MM.1S (cell line): ENCODE results near the gene PCDH9.

ENCODE experiments used
- DNase-seq: peaks from one replicate; pipeline ENCODE4 v3.0.0-alpha.2; 2015
- H2AFZ ChIP-seq: fragments of 300-600 bp; sonication (generic); 2 replicates; pipeline ENCODE4 v1.6.0; 2016; ENCODE audit warnings: antibody characterized with exemption, low read length
- H3F3A ChIP-seq: fragments of 300-600 bp; sonication (generic); 2 replicates; pipeline ENCODE4 v1.6.1; 2016; ENCODE audit warnings: mild to moderate bottlenecking, antibody characterized with exemption, low read length, moderate library complexity, mixed read lengths; ENCODE audit not compliant: insufficient read depth
- H3K27ac ChIP-seq: fragments of 300-600 bp; sonication (generic); 2 replicates; pipeline ENCODE4 v1.5.1; 2016; ENCODE audit warnings: mild to moderate bottlenecking, low read length
- H3K27me3 ChIP-seq: fragments of 300-600 bp; sonication (generic); replicated peaks from 2 replicates; pipeline ENCODE4 v1.6.0; 2016; ENCODE audit warnings: low read length; ENCODE audit not compliant: insufficient read depth
- H3K36me3 ChIP-seq: fragments of 300-600 bp; sonication (generic); replicated peaks from 2 replicates; pipeline ENCODE4 v1.6.1; 2016; ENCODE audit warnings: mild to moderate bottlenecking, low read length, mixed read lengths; ENCODE audit not compliant: insufficient read depth
- H3K4me1 ChIP-seq: fragments of 300-600 bp; sonication (generic); 2 replicates; pipeline ENCODE4 v1.6.1; 2016; ENCODE audit warnings: low read length, mixed read lengths
- H3K4me2 ChIP-seq: fragments of 300-600 bp; sonication (generic); 2 replicates; pipeline ENCODE4 v1.6.0; 2016; ENCODE audit warnings: low read depth, low read length
- H3K4me3 ChIP-seq: fragments of 300-600 bp; sonication (generic); 2 replicates; pipeline ENCODE4 v1.5.1; 2016; ENCODE audit warnings: low read length, mixed read lengths
- H3K79me2 ChIP-seq: fragments of 300-600 bp; sonication (generic); 2 replicates; pipeline ENCODE4 v1.6.1; 2016; ENCODE audit warnings: mixed run types, low read length, mixed read lengths
- H3K9ac ChIP-seq: fragments of 300-600 bp; sonication (generic); 2 replicates; pipeline ENCODE4 v1.6.1; 2016; ENCODE audit warnings: low read length, mixed read lengths
- H3K9me2 ChIP-seq: fragments of 300-600 bp; sonication (generic); replicated peaks from 2 replicates; pipeline ENCODE4 v1.6.1; 2016; ENCODE audit warnings: mild to moderate bottlenecking, low read length, mixed read lengths; ENCODE audit not compliant: insufficient read depth
- H3K9me3 ChIP-seq: fragments of 300-600 bp; sonication (generic); replicated peaks from 2 replicates; pipeline ENCODE4 v1.6.1; 2016; ENCODE audit warnings: mild to moderate bottlenecking, low read length, mixed read lengths; ENCODE audit not compliant: insufficient read depth
- H4K20me1 ChIP-seq: fragments of 300-600 bp; sonication (generic); 2 replicates; pipeline ENCODE4 v1.6.1; 2016; ENCODE audit warnings: mild to moderate bottlenecking, low read length, moderate library complexity, mixed read lengths; ENCODE audit not compliant: insufficient read depth
- EZH2 ChIP-seq: fragments of 300-600 bp; sonication (generic); optimal IDR thresholded peaks from 2 replicates; pipeline ENCODE3; 2017; ENCODE audit warnings: low read depth, mild to moderate bottlenecking, antibody characterized with exemption, low read length, mixed read lengths
- EZH2phosphoT487 ChIP-seq: fragments of 300-600 bp; sonication (generic); IDR thresholded peaks from 2 replicates; pipeline ENCODE4 v1.6.1; 2018; ENCODE audit warnings: antibody characterized with exemption, low read length
- TF ChIP-seq, protein P1 (sequence below): fragments of 300-600 bp; sonication (generic); IDR thresholded peaks from 2 replicates; pipeline ENCODE4 v1.5.1; 2016; ENCODE audit warnings: antibody characterized with exemption, low read length, mixed read lengths

PCDH9 gene

GRCh38 chr13:66362485-66362884 is 867.7 kb downstream of the PCDH9 start:
- H3K27me3 ChIP-seq: no peaks in the 10 kb centered on the region
- no peaks in the 10 kb centered on the region for H3K36me3 ChIP-seq
- no peaks in the 10 kb centered on the region for H3K4me1 ChIP-seq
- H3K9ac ChIP-seq: no peak overlapping the region
- H3K27ac ChIP-seq: no peak overlapping the region
- H3K9me3 ChIP-seq: no peaks in the 10 kb centered on the region
- H4K20me1 ChIP-seq: no peaks in the 10 kb centered on the region
- no peak for DNase-seq
- H3K4me3 ChIP-seq: no peak overlapping the region
- no peaks in the 10 kb centered on the region for H3K79me2 ChIP-seq
- no peaks in the 10 kb centered on the region for H3F3A ChIP-seq
- TF ChIP-seq, protein P1, sequence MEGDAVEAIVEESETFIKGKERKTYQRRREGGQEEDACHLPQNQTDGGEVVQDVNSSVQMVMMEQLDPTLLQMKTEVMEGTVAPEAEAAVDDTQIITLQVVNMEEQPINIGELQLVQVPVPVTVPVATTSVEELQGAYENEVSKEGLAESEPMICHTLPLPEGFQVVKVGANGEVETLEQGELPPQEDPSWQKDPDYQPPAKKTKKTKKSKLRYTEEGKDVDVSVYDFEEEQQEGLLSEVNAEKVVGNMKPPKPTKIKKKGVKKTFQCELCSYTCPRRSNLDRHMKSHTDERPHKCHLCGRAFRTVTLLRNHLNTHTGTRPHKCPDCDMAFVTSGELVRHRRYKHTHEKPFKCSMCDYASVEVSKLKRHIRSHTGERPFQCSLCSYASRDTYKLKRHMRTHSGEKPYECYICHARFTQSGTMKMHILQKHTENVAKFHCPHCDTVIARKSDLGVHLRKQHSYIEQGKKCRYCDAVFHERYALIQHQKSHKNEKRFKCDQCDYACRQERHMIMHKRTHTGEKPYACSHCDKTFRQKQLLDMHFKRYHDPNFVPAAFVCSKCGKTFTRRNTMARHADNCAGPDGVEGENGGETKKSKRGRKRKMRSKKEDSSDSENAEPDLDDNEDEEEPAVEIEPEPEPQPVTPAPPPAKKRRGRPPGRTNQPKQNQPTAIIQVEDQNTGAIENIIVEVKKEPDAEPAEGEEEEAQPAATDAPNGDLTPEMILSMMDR: no peak
- TF ChIP-seq EZH2phosphoT487 (no peak), EZH2 (no peak)
- no peak overlapping the region for H3K4me2 ChIP-seq
- no peak overlapping the region for H2AFZ ChIP-seq
- no peaks in the 10 kb centered on the region for H3K9me2 ChIP-seq

GRCh38 chr13:66359910-66360552 is 870.1 kb downstream of the PCDH9 start:
- Histone ChIP-seq H3K9ac (no peak overlapping the region), H3K27ac (no peak overlapping the region), H3K79me2 (no peaks in the 10 kb centered on the region), H2AFZ (no peak overlapping the region), H3K27me3 (no peaks in the 10 kb centered on the region), H3K4me3 (no peak overlapping the region), H3K4me2 (peak overlapping the region; percentile 15), H4K20me1 (no peaks in the 10 kb centered on the region), H3F3A (no peaks in the 10 kb centered on the region), H3K9me2 (no peaks in the 10 kb centered on the region), H3K9me3 (no peaks in the 10 kb centered on the region), H3K4me1 (no peaks in the 10 kb centered on the region), H3K36me3 (no peaks in the 10 kb centered on the region)
- peak; percentile 29 for DNase-seq
- TF ChIP-seq, protein P1: no peak
- TF ChIP-seq EZH2phosphoT487 (no peak), EZH2 (no peak)

DNA sequence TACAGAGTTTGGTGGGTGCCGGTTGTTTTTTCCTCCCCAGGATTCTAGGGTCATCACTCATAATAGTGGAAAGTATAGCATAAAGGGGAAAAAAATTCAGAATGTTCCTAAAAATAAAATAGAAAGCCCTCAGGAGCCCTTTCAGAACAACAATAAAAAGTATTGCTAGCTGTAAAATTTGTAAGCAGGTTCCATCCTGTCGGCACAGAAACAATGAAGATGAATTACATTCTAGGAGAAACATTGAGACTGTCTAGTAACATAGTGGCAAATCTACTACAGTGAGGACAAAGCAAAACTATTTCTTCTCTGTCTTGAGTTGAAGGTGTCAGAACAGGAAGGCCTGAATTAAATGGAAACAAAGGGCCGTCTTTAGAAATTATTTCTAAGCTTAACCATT is 870.7 kb downstream of the PCDH9 start:
- no peaks in the 10 kb centered on the region for H3K9me3 ChIP-seq
- H3K79me2 ChIP-seq: no peaks in the 10 kb centered on the region
- no peak overlapping the region for H3K9ac ChIP-seq
- H3K4me3 ChIP-seq: no peak overlapping the region
- no peaks in the 10 kb centered on the region for H3K4me1 ChIP-seq
- no peaks in the 10 kb centered on the region for H3K9me2 ChIP-seq
- no peaks in the 10 kb centered on the region for H3K27me3 ChIP-seq
- TF ChIP-seq, protein P1: no peak
- TF ChIP-seq EZH2: no peak
- no peak for TF ChIP-seq EZH2phosphoT487
- no peak overlapping the region for H3K4me2 ChIP-seq
- no peak overlapping the region for H2AFZ ChIP-seq
- no peak overlapping the region for H3K27ac ChIP-seq
- no peaks in the 10 kb centered on the region for H4K20me1 ChIP-seq
- DNase-seq: no peak
- no peaks in the 10 kb centered on the region for H3K36me3 ChIP-seq
- H3F3A ChIP-seq: no peaks in the 10 kb centered on the region
